Measurements from ENCODE around the gene ZNF761.
"Not testable (repeated sequence)": the region's sequence is repeated elsewhere in the genome, so short reads cannot be mapped to it uniquely, and the experiment has no call there.

ZNF761 gene

GRCh38 chr19:53460131-53460721 is 28.4 kb downstream of the ZNF761 start:
- DNase-seq (ENCODE audit: low spot score): not testable (repeated sequence)

GRCh38 chr19:53461866-53462265 is 30.1 kb downstream of the ZNF761 start:
- no peak for DNase-seq (ENCODE audit: low spot score)

- DNase-seq (ENCODE audit: low spot score): no peak
Measured at GRCh38 chr19:53462861-53463260, 31.1 kb downstream of the ZNF761 start.

GRCh38 chr19:53463263-53463662 is 31.5 kb downstream of the ZNF761 start:
- DNase-seq (ENCODE audit: low spot score): no peak

GRCh38 chr19:53466726-53467484 is 35.1 kb downstream of the ZNF761 start:
- no peak for DNase-seq (ENCODE audit: low spot score)

GRCh38 chr19:53467485-53468262 is 35.9 kb downstream of the ZNF761 start, which contains the start of gene ZNF813:
ZNF813 (plus strand) TSS chr19:53467733; CDS start chr19:53483823, 16,090 bp downstream.
- peak; percentile 86 for DNase-seq (ENCODE audit: low spot score)

GRCh38 chr19:53468628-53469027 is 36.8 kb downstream of the ZNF761 start:
- DNase-seq (ENCODE audit: low spot score): not testable (repeated sequence)

GRCh38 chr19:53471916-53472315 is 40.1 kb downstream of the ZNF761 start:
- no peak for DNase-seq (ENCODE audit: low spot score)

GRCh38 chr19:53474832-53475231 is 43.0 kb downstream of the ZNF761 start:
- DNase-seq (ENCODE audit: low spot score): not testable (repeated sequence)

- not testable (repeated sequence) for DNase-seq (ENCODE audit: low spot score)
Measured at GRCh38 chr19:53475470-53475869, 43.7 kb downstream of the ZNF761 start.

GRCh38 chr19:53483751-53484150 is 52.0 kb downstream of the ZNF761 start:
- DNase-seq (ENCODE audit: low spot score): not testable (repeated sequence)

GRCh38 chr19:53485046-53486004 is 53.5 kb downstream of the ZNF761 start:
- DNase-seq (ENCODE audit: low spot score): no peak

- DNase-seq (ENCODE audit: low spot score): no peak
Measured at GRCh38 chr19:53492153-53492552, 60.4 kb downstream of the ZNF761 start.

- DNase-seq (ENCODE audit: low spot score): not testable (repeated sequence)
Measured at GRCh38 chr19:53497311-53498023, 65.7 kb downstream of the ZNF761 start.

GRCh38 chr19:53498024-53498395 is 66.2 kb downstream of the ZNF761 start:
- DNase-seq (ENCODE audit: low spot score): not testable (repeated sequence)

- not testable (repeated sequence) for DNase-seq (ENCODE audit: low spot score)
Measured at GRCh38 chr19:53503151-53503550, 71.4 kb downstream of the ZNF761 start.

- not testable (repeated sequence) for DNase-seq (ENCODE audit: low spot score)
Measured at GRCh38 chr19:53503671-53504364, 72.0 kb downstream of the ZNF761 start.

GRCh38 chr19:53504365-53504703 is 72.5 kb downstream of the ZNF761 start:
- DNase-seq (ENCODE audit: low spot score): not testable (repeated sequence)

- DNase-seq (ENCODE audit: low spot score): no peak
Measured at GRCh38 chr19:53504885-53505284, 73.1 kb downstream of the ZNF761 start.

- DNase-seq (ENCODE audit: low spot score): no peak
Measured at GRCh38 chr19:53506728-53507127, 74.9 kb downstream of the ZNF761 start.
